GM12891 (cell line): ENCODE measurements around the gene CDX2.

Experiments used
- PAX5 ChIP-seq: IDR thresholded peaks from 2 replicates; pipeline ENCODE4 v1.6.1; 2011; ENCODE audit warnings: low read length, moderate library complexity, mild to moderate bottlenecking; ENCODE audit not compliant: insufficient read depth, severe bottlenecking
- POLR2A ChIP-seq: IDR thresholded peaks from 2 replicates; pipeline ENCODE4 v1.6.1; 2011; ENCODE audit warnings: low read depth, low read length, control low read depth
- POLR2AphosphoS5 ChIP-seq: IDR thresholded peaks from 2 replicates; pipeline ENCODE4 v1.6.1; 2011; ENCODE audit warnings: low read depth, low read length, control low read depth
- SPI1 ChIP-seq: IDR thresholded peaks from 2 replicates; pipeline ENCODE4 v1.6.1; 2011; ENCODE audit warnings: low read depth, low read length, control low read depth
- TAF1 ChIP-seq: IDR thresholded peaks from 2 replicates; pipeline ENCODE4 v1.6.1; 2011; ENCODE audit warnings: low read depth, low read length, control low read depth

GRCh38 chr13:27976362-27977091 lies 7.4 kb upstream of the CDX2 start:
- no peak for TF ChIP-seq TAF1
- no peak for TF ChIP-seq POLR2A
- TF ChIP-seq POLR2AphosphoS5, result no peak
- TF ChIP-seq SPI1, result no peak
- no peak for TF ChIP-seq PAX5
